Calu3 (cell line): ENCODE results near the gene GNLY. TPM values are rescaled to one million over a fixed set of nuclear protein-coding genes. Genes with fewer than 3 reads are reported as not detected.

Experiments
- BruUV-seq: library from RNA; stranded (reverse); fragments of 400-500 nt; replicated peaks from 2 replicates; lab custom pipeline; 2021; lab: Mats Ljungman, UMichigan
- CTCF ChIA-PET: fragments of 300-600 bp; sonication (Branson Sonifier 250); formaldehyde crosslinking; loops from one replicate; lab custom pipeline; 2022; ENCODE audit warnings: antibody characterized with exemption; lab: Charles Lee
- DNase-seq: peaks from one replicate; pipeline ENCODE4 v3.0.0; 2022
- H3K27ac Mint-ChIP-seq: one replicate; pipeline ENCODE4 v1.8.0; 2022; ENCODE audit warnings: mixed read lengths; ENCODE audit not compliant: unreplicated experiment
- H3K27me3 Mint-ChIP-seq: one replicate; pipeline ENCODE4 v1.8.0; 2022; ENCODE audit warnings: mixed read lengths; ENCODE audit not compliant: unreplicated experiment
- H3K36me3 Mint-ChIP-seq: one replicate; pipeline ENCODE4 v1.8.0; 2022; ENCODE audit warnings: mild to moderate bottlenecking, moderate library complexity, mixed read lengths; ENCODE audit not compliant: insufficient read depth, unreplicated experiment
- H3K4me1 Mint-ChIP-seq: one replicate; pipeline ENCODE4 v1.8.0; 2022; ENCODE audit warnings: mild to moderate bottlenecking, low read depth, mixed read lengths; ENCODE audit not compliant: unreplicated experiment
- H3K4me3 Mint-ChIP-seq: one replicate; pipeline ENCODE4 v1.8.0; 2022; ENCODE audit warnings: mild to moderate bottlenecking, low read depth, moderate library complexity, mixed read lengths; ENCODE audit not compliant: unreplicated experiment
- H3K9me3 Mint-ChIP-seq: one replicate; pipeline ENCODE4 v1.8.0; 2022; ENCODE audit warnings: low read depth, mixed read lengths; ENCODE audit not compliant: unreplicated experiment
- intact Hi-C: fragments of 100-400 bp; cut with micrococcal nuclease; formaldehyde crosslinking; loops from one replicate; pipeline ENCODE4 v1.10.0; 2022; ENCODE audit not compliant: unreplicated experiment
- total RNA-seq: library from RNA; stranded (reverse); gene quantifications from 2 replicates; pipeline ENCODE4 v1.2.3, GENCODE V29; 2022
- TF ChIP-seq, protein P1 (sequence below): fragments of 200-600 bp; IDR thresholded peaks from one replicate; pipeline ENCODE4 v1.8.0; 2022; ENCODE audit warnings: antibody characterized with exemption; ENCODE audit not compliant: unreplicated experiment

GNLY gene
- total RNA-seq, 1 experiment from 2014 or later = not detected

DNA sequence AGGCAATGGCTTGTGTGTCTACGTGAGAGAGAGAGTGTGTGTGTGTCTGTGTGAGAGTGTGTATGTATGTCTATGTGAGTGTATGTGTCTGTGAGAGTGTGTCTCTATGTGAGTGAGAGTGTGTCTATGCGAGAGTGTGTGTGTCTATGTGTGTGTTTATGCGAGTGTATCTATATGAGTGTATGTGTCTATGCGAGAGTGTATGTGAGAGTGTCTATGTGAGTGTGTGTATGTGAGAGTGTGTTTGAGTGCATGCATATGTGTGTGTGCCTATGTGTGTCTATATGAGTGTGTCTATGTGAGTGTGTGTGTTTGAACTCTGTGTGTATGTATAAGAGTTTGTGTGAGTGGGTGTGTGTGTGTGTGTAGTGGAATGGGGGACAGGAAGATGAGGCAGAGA is 9.8 kb upstream of the GNLY start:
- TF ChIP-seq, protein P1, sequence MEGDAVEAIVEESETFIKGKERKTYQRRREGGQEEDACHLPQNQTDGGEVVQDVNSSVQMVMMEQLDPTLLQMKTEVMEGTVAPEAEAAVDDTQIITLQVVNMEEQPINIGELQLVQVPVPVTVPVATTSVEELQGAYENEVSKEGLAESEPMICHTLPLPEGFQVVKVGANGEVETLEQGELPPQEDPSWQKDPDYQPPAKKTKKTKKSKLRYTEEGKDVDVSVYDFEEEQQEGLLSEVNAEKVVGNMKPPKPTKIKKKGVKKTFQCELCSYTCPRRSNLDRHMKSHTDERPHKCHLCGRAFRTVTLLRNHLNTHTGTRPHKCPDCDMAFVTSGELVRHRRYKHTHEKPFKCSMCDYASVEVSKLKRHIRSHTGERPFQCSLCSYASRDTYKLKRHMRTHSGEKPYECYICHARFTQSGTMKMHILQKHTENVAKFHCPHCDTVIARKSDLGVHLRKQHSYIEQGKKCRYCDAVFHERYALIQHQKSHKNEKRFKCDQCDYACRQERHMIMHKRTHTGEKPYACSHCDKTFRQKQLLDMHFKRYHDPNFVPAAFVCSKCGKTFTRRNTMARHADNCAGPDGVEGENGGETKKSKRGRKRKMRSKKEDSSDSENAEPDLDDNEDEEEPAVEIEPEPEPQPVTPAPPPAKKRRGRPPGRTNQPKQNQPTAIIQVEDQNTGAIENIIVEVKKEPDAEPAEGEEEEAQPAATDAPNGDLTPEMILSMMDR = no peak
- intact Hi-C loops = no loop called here
- no peaks in the 10 kb centered on the region for H3K27me3 Mint-ChIP-seq
- H3K9me3 Mint-ChIP-seq = no peaks in the 10 kb centered on the region
- DNase-seq = no peak
- BruUV-seq = no TSS peak
- H3K36me3 Mint-ChIP-seq = no peaks in the 10 kb centered on the region
- H3K4me1 Mint-ChIP-seq = peaks cover 14% of the 10 kb centered on the region
- H3K27ac Mint-ChIP-seq = no peak overlapping the region
- CTCF ChIA-PET = no interaction called here
- no peak overlapping the region for H3K4me3 Mint-ChIP-seq

DNA sequence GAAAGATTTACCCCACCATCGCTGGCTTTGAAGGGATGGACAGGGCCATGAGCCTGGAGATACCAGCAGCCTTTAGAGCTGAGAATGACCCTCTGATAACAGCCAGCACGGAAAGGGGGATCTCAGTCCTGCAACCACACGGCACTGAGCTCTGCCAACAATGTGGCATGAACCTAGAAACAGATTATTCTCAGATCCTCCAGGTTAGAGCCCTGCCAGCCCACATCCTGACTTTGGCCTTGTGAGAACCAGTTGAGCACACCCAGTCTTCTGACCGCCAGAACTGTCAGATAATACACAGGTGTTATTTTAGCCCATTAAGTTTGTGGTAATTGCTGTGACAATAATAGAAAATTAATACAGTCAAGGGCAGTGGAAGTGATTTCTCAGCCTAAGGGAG is 9.4 kb upstream of the GNLY start:
- no peak overlapping the region for H3K4me3 Mint-ChIP-seq
- DNase-seq = no peak
- CTCF ChIA-PET = no interaction called here
- no peaks in the 10 kb centered on the region for H3K36me3 Mint-ChIP-seq
- BruUV-seq = no TSS peak
- no peaks in the 10 kb centered on the region for H3K27me3 Mint-ChIP-seq
- H3K9me3 Mint-ChIP-seq = no peaks in the 10 kb centered on the region
- TF ChIP-seq, protein P1 = no peak
- H3K27ac Mint-ChIP-seq = no peak overlapping the region
- peaks cover 14% of the 10 kb centered on the region for H3K4me1 Mint-ChIP-seq
- intact Hi-C loops = no loop called here

DNA sequence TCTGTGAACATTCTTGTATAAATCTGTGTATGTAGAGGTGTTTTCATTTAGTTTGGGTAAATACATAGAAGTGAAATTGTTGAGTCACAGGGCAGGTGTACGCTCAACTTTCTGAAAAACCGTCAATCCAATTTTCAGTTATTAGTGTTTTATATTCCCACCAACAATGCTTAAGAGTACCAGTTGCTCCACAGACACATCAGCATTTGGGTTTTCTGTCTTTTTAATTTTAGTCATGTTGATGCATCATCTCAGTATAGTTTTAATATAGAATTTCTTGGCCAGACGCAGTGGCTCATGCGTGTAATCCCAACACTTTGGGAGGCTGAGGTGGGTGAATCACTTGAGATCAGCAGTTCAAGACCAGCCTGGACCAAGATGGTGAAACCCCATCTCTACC is 3.2 kb upstream of the GNLY start:
- H3K27me3 Mint-ChIP-seq = no peaks in the 10 kb centered on the region
- TF ChIP-seq, protein P1 = no peak
- no peak for DNase-seq
- H3K27ac Mint-ChIP-seq = no peak overlapping the region
- no peaks in the 10 kb centered on the region for H3K4me1 Mint-ChIP-seq
- no peaks in the 10 kb centered on the region for H3K9me3 Mint-ChIP-seq
- intact Hi-C loops = no loop called here
- no TSS peak for BruUV-seq
- no peaks in the 10 kb centered on the region for H3K36me3 Mint-ChIP-seq
- CTCF ChIA-PET = interaction anchor here (1.2 kb wide), 1 partner anchor 12 kb away, joined by 3 read pairs; no protein-coding TSS in a partner anchor
- no peak overlapping the region for H3K4me3 Mint-ChIP-seq

DNA sequence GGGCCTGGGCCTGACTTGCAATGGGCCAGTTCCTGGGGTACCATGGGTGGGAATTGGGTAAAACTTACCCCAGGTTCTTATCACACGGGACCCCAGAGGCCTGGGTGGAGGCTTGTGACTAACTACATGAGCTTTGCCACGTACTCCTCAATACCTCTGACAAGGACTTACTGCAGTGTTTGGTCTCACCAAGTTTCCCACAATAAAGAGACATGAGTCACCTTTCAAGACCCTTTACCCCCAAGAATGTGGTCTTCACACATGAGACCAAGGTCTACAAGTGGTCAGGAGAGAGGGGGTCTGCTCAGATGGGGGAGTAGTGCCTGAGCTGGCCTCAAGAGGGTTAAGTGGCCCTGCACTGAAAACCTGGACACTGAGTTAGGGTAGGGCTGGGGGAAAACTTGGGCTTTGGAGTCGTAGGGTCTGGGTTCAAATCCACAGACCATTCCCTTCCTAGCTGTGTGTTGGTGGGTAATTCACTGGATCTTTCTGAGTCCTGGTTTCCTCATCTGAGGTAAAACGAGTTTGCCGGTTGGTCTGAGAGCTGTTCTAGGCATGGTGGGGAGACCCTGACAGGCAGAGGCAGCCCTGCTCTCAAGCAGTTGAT is 2.0 kb upstream of the GNLY start:
- no peaks in the 10 kb centered on the region for H3K9me3 Mint-ChIP-seq
- H3K4me1 Mint-ChIP-seq = no peaks in the 10 kb centered on the region
- H3K4me3 Mint-ChIP-seq = no peak overlapping the region
- H3K27ac Mint-ChIP-seq = no peak overlapping the region
- no TSS peak for BruUV-seq
- CTCF ChIA-PET = interaction anchor here (0.6 to 1.2 kb wide), 2 partner anchors 13 to 153 kb away, joined by 3 to 5 read pairs; partner anchors contain the start of gene MAT2A
- intact Hi-C loops = no loop called here
- no peak for DNase-seq
- H3K27me3 Mint-ChIP-seq = no peaks in the 10 kb centered on the region
- TF ChIP-seq, protein P1 = no peak
- no peaks in the 10 kb centered on the region for H3K36me3 Mint-ChIP-seq
